DND-41 (cell line): Measurements from ENCODE around the gene RPL41.

Source experiments
- CTCF ChIP-seq: IDR thresholded peaks from 2 replicates; pipeline ENCODE4 v1.5.1; 2012; ENCODE audit warnings: borderline replicate concordance, low read length, moderate library complexity, mild to moderate bottlenecking; ENCODE audit not compliant: poor library complexity, severe bottlenecking; ENCODE audit errors: extremely low read depth
- EZH2 ChIP-seq: IDR thresholded peaks from 3 replicates; pipeline ENCODE4 v1.6.1; 2012; ENCODE audit warnings: borderline replicate concordance, low read depth, mild to moderate bottlenecking, moderate library complexity, low read length, inconsistent platforms; ENCODE audit not compliant: severe bottlenecking

GRCh38 chr12:56137853-56138571, 21.6 kb downstream of the RPL41 start:
- TF ChIP-seq CTCF, result no peak
- TF ChIP-seq EZH2, result no peak
